C1 segment of cervical spinal cord (tissue), 14 donors: ENCODE data around the gene EMC6.

Source experiments
- DNase-seq, 14 donors: peaks; one replicate each; lab custom pipeline; 2025; lab: John Stamatoyannopoulos, UW

The EMC6 gene

DNA sequence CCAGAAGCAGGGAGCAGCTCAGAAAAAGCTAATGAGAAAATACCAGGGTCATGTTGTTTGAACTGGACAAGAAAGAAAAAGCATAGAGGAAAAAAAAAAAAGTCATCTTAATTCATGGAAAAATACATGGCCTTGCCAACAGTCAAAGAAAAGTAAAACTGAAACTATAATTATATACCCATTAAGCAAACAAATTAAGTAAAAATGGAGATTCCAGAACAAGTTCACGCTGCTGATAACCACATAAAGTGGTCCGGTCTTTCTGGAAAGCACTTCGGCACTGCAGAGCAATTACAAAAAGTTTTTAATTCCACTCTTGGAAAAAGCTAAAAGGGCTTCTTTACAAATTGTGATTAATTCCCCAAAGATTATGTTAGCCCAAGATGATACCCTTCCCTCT lies 39.8 kb downstream of the EMC6 start:
- no peak for DNase-seq

DNA sequence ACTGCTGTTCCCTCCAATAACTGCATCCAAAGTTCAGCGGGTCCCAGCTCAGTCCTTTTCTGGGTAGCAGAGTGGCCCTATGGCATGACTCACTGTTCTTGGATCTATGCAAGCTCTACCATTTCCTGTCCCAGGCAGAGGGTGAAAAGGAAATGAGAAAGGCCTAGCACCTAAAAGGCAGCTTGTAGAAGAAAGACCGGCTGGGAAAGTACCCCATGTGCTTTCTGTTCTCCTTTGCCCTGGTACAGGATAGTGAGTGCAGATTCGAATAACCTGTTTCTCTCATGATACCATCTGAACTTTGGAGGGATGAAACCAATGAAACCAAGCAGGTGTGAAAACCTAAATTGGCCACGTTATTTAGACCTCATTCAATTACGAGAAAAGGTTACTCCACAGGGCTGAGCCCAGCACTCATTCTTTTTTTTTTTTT lies 42.4 kb downstream of the EMC6 start:
- DNase-seq = no peak

DNA sequence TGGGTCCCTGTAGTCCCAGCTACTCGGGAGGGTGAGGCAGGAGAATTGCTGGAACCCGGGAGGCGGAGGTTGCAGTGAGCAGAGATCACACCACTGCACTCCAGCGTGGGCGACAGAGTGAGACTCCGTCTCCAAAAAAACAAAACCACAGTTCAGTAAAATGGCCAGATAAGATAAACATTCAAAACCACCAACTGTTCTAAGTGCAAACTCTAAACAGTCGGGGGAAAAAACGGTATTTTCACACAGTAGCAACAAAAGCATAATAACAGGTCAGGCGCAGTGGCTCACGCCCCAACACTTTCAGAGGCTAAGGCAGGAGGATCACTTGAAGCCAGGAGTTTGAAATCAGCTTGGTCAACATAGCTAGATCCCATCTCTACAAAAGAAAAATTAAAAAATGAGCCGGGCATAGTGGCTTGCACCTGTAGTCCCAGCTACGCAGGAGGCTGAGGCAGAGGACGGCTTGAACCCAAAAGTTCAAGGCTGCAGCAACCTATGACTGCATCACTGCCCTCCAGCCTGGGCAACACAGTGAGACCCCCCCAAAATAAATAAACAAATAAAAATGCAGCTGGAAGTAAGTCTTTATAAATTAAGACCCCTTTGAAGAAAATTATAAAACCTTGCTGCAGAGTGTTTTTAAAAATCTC lies 44.3 kb downstream of the EMC6 start:
- DNase-seq = no peak

DNA sequence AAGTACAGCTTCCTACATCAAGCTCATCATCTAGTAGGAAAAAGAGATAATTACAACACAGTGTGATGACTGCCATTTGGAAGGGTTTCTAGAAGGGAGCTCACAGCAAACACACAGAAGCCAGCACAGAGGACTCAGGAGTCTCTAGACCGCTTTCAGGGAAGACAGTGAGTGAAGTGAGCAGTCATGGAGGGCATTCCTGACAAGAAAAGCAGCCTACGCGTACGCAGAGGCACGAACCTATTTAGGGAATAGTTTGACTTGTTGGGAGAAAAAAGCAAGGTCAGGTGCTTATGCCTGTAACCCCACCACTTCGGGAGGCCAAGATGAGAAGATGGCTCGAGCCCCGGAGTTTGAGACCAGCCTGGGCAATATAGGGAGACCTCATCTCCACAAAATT lies 46.7 kb downstream of the EMC6 start:
- DNase-seq = no peak

DNA sequence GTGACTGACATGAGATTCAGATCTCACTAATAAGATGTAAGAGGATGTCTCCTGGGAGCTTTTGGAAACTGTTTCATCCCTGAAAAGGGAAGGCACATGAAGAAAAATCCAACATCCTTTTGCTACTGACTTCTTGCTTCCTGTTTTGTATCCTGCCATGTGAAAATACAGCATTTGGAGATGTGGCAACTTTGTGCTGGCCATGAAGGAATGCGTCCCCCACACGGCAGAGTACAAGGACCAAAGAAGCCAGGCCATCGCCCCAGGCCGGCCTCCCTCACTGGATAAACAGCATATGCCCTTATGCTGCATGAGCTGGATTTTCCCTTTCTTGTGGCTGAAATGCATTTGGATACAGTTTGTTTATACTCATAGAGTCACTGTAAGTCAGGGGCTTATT lies 49.6 kb downstream of the EMC6 start:
- no peak for DNase-seq

DNA sequence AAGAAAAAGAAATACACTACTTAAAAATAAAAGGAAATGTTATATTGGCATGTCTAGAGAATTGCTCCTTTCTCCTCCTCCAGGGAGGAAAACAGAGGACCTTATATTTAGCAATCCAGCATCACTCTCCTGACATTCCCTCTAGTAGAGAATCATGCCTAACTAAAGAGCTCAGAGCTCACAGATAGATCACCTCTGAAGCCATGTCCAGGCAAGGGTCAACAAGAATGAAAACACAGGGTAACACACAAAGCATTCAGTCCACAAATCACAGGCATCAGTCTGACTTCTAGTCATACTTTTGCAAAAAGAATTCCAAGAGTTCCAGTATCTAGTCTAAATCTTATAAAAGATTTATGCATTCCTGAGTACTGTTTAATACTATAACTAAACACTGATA lies 50.7 kb downstream of the EMC6 start:
- no peak for DNase-seq
